Measurements from ENCODE around the gene HGFAC. TPM values are rescaled to one million over a fixed set of nuclear protein-coding genes. Genes with fewer than 3 reads are reported as not detected.

The HGFAC gene
- total RNA-seq, 2 experiments from 2014 or later: 0.25 to 0.75 TPM

DNA sequence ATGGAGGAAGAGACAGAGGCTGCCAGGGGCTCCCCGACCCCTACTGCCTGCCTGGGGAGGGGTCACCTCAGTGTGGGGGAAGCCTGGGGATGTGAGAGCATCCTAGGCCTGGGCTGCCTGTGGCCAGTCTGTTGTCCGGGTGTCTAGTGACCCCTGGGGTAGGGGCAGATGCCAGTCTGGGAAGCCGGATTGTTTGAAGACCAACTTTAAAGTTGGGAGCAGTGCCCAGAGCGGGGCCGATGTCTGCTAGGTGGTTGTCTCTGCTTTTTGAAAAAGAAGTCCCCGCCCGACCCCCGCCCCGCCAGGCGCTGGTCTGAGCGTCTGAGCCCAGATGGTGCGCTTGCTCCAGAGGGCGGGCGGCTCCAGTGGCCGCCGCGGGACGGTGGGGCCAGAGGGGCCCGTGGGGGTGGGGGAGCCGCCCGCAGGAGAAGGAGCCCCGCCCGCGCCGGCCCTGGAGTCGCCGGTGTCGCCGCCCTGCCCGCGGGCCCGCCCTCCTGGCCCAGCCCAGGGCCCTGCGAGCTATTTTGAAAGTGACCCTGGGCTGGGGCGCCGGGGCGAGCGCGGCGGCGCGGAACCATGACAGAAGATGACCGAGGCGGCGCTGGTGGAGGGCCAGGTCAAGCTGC lies 21.1 kb downstream of the HGFAC start, which contains the start of gene DOK7:
DOK7 (plus strand) TSS at position 517 of the 626 bp plus-strand sequence; CDS start at position 587, 70 bp downstream.
- CTCF ChIA-PET: no interaction called here
- no peaks in the 10 kb centered on the region for H3K36me3 Mint-ChIP-seq (ENCODE audit: low read depth)
- peak within 1 kb of the TSS; percentile 54 for H3K4me3 Mint-ChIP-seq
- POLR2A ChIA-PET: no interaction called here
- H3K27ac Mint-ChIP-seq: no peak within 1 kb of the TSS
- TF ChIP-seq, protein P1, sequence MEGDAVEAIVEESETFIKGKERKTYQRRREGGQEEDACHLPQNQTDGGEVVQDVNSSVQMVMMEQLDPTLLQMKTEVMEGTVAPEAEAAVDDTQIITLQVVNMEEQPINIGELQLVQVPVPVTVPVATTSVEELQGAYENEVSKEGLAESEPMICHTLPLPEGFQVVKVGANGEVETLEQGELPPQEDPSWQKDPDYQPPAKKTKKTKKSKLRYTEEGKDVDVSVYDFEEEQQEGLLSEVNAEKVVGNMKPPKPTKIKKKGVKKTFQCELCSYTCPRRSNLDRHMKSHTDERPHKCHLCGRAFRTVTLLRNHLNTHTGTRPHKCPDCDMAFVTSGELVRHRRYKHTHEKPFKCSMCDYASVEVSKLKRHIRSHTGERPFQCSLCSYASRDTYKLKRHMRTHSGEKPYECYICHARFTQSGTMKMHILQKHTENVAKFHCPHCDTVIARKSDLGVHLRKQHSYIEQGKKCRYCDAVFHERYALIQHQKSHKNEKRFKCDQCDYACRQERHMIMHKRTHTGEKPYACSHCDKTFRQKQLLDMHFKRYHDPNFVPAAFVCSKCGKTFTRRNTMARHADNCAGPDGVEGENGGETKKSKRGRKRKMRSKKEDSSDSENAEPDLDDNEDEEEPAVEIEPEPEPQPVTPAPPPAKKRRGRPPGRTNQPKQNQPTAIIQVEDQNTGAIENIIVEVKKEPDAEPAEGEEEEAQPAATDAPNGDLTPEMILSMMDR (IDR thresholded peaks at IDR 0.05): no peak
- H3K4me3 ChIP-seq (ENCODE audit: low read length): no peak within 1 kb of the TSS
- peaks cover 14 to 29% of the 10 kb centered on the region in 2 experiments for H3K27me3 ChIP-seq (ENCODE audit: control insufficient read depth in 1 of 2, insufficient read depth in 2 of 2, low read length in 2 of 2)
- H3K27ac ChIP-seq (ENCODE audit: low read depth in 1 of 2, low read length in 2 of 2): no peak within 1 kb of the TSS
- peaks cover 4% of the 10 kb centered on the region for H3K4me1 ChIP-seq (ENCODE audit: insufficient read depth, low read length)
- H3K36me3 ChIP-seq (ENCODE audit: insufficient read depth, low read length): no peaks in the 10 kb centered on the region
- ATAC-seq (ENCODE audit: poor library complexity) (no peak), DNase-seq (no peak)
- peaks cover 0 to 21% of the 10 kb centered on the region in 2 experiments for H3K9me3 ChIP-seq (ENCODE audit: control insufficient read depth in 1 of 2, insufficient read depth in 1 of 2, low read length in 2 of 2)
- no peaks in the 10 kb centered on the region for H3K9me3 Mint-ChIP-seq
- intact Hi-C loops (cut with DNase I, micrococcal nuclease): no loop called here
- peaks cover 35% of the 10 kb centered on the region for H3K27me3 Mint-ChIP-seq
- no peaks in the 10 kb centered on the region for H3K4me1 Mint-ChIP-seq (ENCODE audit: low read depth)

DNA sequence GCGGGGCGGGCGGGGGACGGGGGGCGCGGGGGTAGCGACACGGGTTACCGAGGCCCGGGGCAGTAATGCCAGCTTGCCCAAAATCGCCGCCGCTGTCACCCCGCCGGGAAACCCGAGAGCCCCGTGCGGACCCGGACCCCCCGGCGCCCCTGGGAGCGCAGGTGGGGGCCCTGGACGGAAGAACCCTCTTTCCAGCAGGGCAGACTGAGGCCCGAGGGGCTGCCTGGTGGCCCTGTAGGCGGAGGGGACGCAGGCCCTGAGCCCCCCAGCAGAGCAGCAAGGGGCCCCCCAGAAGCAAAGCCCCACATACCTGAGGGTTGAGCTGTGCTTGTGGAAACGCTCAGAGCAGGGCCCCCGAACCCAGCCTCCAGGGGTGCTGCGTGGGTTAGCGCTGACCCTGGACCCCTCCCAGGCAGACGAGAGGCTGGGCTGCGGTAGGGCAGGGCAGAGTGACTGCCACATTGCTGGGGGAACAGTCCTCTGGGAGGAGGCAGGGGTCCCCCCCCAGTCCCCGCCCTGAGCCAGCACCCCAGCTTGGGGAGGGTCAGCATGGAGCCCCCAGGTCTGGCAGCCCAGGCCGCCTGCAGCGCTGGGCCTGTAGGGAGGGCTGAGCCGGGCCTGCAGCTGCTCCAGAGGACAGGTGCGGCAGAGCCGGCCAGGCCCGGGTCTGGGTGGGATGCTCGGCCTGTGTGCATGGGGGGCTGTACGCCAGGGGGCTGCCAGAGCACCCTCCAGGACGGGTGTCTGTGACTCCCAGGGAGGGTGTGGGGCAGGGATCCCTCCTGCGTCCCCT lies 22.0 kb downstream of the HGFAC start:
- no peak overlapping the region for H3K4me3 ChIP-seq (ENCODE audit: low read length)

DNA sequence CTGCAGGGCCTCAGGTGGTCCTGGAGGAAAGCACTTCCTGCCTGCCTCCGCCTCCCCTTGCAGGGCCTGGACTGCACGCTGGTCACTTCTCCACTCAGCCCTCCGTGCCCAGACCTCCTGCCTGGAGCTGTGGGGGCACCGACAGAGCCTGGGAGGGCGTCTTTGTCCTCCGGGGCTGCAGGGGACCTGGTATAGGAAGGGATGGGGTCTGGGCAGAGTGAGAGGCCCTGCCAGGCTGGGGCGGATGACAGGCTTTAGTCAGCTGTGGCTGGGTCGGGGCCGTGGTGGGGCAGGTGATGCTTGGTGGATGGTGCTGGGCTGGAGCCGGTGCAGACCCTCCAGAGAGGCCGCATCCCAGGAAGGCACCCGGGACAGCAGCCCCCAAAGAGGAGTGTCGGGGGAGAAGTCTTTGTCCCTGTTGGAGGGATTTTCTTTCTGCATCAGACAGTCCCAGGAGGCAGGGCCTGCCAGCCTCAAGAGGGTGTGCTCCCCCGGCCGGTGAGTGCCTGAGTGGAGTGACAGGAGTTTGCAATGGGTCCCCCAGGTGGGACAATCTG lies 22.7 kb downstream of the HGFAC start:
- Mint-ChIP-seq H3K9me3 (no peaks in the 10 kb centered on the region), H3K4me3 (no peak overlapping the region), H3K36me3 (ENCODE audit: low read depth) (no peaks in the 10 kb centered on the region), H3K27ac (no peak overlapping the region), H3K27me3 (peaks cover 35% of the 10 kb centered on the region), H3K4me1 (ENCODE audit: low read depth) (no peaks in the 10 kb centered on the region)
- intact Hi-C loops (cut with DNase I, micrococcal nuclease): no loop called here
- H3K9me3 ChIP-seq (ENCODE audit: control insufficient read depth in 1 of 2, insufficient read depth in 1 of 2, low read length in 2 of 2): peaks cover 0 to 25% of the 10 kb centered on the region in 2 experiments
- no peaks in the 10 kb centered on the region for H3K36me3 ChIP-seq (ENCODE audit: insufficient read depth, low read length)
- ChIA-PET CTCF (no interaction called here), POLR2A (no interaction called here)
- H3K27ac ChIP-seq (ENCODE audit: low read depth in 1 of 2, low read length in 2 of 2): no peak overlapping the region
- TF ChIP-seq, protein P1 (IDR thresholded peaks at IDR 0.05): no peak
- peaks cover 4% of the 10 kb centered on the region for H3K4me1 ChIP-seq (ENCODE audit: insufficient read depth, low read length)
- DNase-seq: no peak
- peaks cover 14 to 29% of the 10 kb centered on the region in 2 experiments for H3K27me3 ChIP-seq (ENCODE audit: control insufficient read depth in 1 of 2, insufficient read depth in 2 of 2, low read length in 2 of 2)
- ATAC-seq (ENCODE audit: poor library complexity): no peak
- no peak overlapping the region for H3K4me3 ChIP-seq (ENCODE audit: low read length)

More for the DNA sequence above, 22.0 kb downstream of the HGFAC start:
- Histone ChIP-seq H3K4me1 (ENCODE audit: insufficient read depth, low read length) (peaks cover 4% of the 10 kb centered on the region), H3K36me3 (ENCODE audit: insufficient read depth, low read length) (no peaks in the 10 kb centered on the region), H3K27ac (ENCODE audit: low read depth in 1 of 2, low read length in 2 of 2) (no peak overlapping the region), H3K27me3 (ENCODE audit: control insufficient read depth in 1 of 2, insufficient read depth in 2 of 2, low read length in 2 of 2) (peaks cover 14 to 29% of the 10 kb centered on the region in 2 experiments), H3K9me3 (ENCODE audit: control insufficient read depth in 1 of 2, insufficient read depth in 1 of 2, low read length in 2 of 2) (peaks cover 0 to 21% of the 10 kb centered on the region in 2 experiments)
- Mint-ChIP-seq H3K36me3 (ENCODE audit: low read depth) (no peaks in the 10 kb centered on the region), H3K9me3 (no peaks in the 10 kb centered on the region), H3K27ac (no peak overlapping the region), H3K4me3 (no peak overlapping the region), H3K27me3 (peaks cover 35% of the 10 kb centered on the region), H3K4me1 (ENCODE audit: low read depth) (no peaks in the 10 kb centered on the region)
- TF ChIP-seq, protein P1 (IDR thresholded peaks at IDR 0.05): no peak
- no peak for DNase-seq
- intact Hi-C loops (cut with DNase I, micrococcal nuclease): no loop called here
- ChIA-PET POLR2A (no interaction called here), CTCF (no interaction called here)
- ATAC-seq (ENCODE audit: poor library complexity): no peak

Data from CD4-positive, alpha-beta T cell (primary cell).